Measurements from ENCODE around the gene MKRN2.
"Not testable (repeated sequence)": the region's sequence is repeated elsewhere in the genome, so short reads cannot be mapped to it uniquely, and the experiment has no call there.

The MKRN2 gene

GRCh38 chr3:12590096-12590495 is 33.2 kb downstream of the MKRN2 start:
- DNase-seq: no peak

- DNase-seq: no peak
These were observed 34.6 kb downstream of the MKRN2 start for GRCh38 chr3:12591456-12591855.

- DNase-seq: no peak
These were observed 35.3 kb downstream of the MKRN2 start for GRCh38 chr3:12591997-12592715.

GRCh38 chr3:12593473-12593872 is 36.6 kb downstream of the MKRN2 start:
- DNase-seq: no peak

GRCh38 chr3:12598890-12599289 is 42.0 kb downstream of the MKRN2 start:
- DNase-seq: no peak

- no peak for DNase-seq
These were observed 44.2 kb downstream of the MKRN2 start for GRCh38 chr3:12601072-12601471.

GRCh38 chr3:12603969-12604368 is 47.1 kb downstream of the MKRN2 start:
- DNase-seq: no peak

GRCh38 chr3:12608376-12608775 is 51.5 kb downstream of the MKRN2 start:
- DNase-seq: no peak

GRCh38 chr3:12611117-12611516 is 54.2 kb downstream of the MKRN2 start:
- no peak for DNase-seq

GRCh38 chr3:12612514-12613226 is 55.8 kb downstream of the MKRN2 start:
- DNase-seq: no peak

- no peak for DNase-seq
These were observed 56.4 kb downstream of the MKRN2 start for GRCh38 chr3:12613250-12613649.

GRCh38 chr3:12615266-12615665 is 58.4 kb downstream of the MKRN2 start:
- no peak for DNase-seq

- DNase-seq: no peak
These were observed 61.5 kb downstream of the MKRN2 start for GRCh38 chr3:12618426-12618825.

GRCh38 chr3:12620305-12620704 is 63.4 kb downstream of the MKRN2 start:
- no peak for DNase-seq

GRCh38 chr3:12620729-12621128 is 63.8 kb downstream of the MKRN2 start:
- DNase-seq: no peak

GRCh38 chr3:12622335-12622734 is 65.4 kb downstream of the MKRN2 start:
- no peak for DNase-seq

- no peak for DNase-seq
These were observed 67.2 kb downstream of the MKRN2 start for GRCh38 chr3:12624056-12624455.

- DNase-seq: not testable (repeated sequence)
These were observed 68.1 kb downstream of the MKRN2 start for GRCh38 chr3:12624964-12625363.

GRCh38 chr3:12627370-12627769 is 70.5 kb downstream of the MKRN2 start:
- DNase-seq: no peak

- no peak for DNase-seq
These were observed 71.9 kb downstream of the MKRN2 start for GRCh38 chr3:12628813-12629212.

- DNase-seq: no peak
These were observed 72.7 kb downstream of the MKRN2 start for GRCh38 chr3:12629560-12629959.

- no peak for DNase-seq
These were observed 73.4 kb downstream of the MKRN2 start for GRCh38 chr3:12630292-12630691.

- not testable (repeated sequence) for DNase-seq
These were observed 74.0 kb downstream of the MKRN2 start for GRCh38 chr3:12630843-12631242.

- DNase-seq: no peak
These were observed 75.6 kb downstream of the MKRN2 start for GRCh38 chr3:12632523-12632922.

- DNase-seq: no peak
These were observed 76.2 kb downstream of the MKRN2 start for GRCh38 chr3:12633108-12633507.
